NCI-H526 (cell line): ENCODE data around the gene KIAA0825.
A peak's percentile ranks its signal among the peaks of the same experiment; 100 is the strongest.

Source experiments
- DNase-seq, 2 experiments: peaks; one replicate each; lab custom pipeline; 2025; lab: John Stamatoyannopoulos, UW

The KIAA0825 gene

DNA sequence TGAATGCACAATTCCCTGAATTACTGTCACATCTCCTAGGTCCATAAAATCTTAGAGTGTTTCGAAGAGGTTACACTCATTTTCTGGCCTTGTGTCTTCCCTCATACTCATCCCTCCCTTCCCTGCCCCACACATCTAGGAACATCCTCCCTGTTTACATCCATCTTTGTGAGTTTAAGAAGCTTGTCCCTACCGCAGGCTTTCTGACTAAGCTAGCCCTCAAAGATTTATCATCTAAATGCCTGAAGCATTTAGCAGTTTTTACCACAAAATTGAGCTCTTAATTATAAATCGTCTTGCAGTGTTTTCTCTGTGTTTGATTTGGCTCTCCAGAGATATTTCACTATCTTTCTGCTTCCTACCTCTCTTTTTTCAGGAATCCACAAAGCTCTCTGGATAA, 374.8 kb downstream of the KIAA0825 start:
- no peak for DNase-seq

DNA sequence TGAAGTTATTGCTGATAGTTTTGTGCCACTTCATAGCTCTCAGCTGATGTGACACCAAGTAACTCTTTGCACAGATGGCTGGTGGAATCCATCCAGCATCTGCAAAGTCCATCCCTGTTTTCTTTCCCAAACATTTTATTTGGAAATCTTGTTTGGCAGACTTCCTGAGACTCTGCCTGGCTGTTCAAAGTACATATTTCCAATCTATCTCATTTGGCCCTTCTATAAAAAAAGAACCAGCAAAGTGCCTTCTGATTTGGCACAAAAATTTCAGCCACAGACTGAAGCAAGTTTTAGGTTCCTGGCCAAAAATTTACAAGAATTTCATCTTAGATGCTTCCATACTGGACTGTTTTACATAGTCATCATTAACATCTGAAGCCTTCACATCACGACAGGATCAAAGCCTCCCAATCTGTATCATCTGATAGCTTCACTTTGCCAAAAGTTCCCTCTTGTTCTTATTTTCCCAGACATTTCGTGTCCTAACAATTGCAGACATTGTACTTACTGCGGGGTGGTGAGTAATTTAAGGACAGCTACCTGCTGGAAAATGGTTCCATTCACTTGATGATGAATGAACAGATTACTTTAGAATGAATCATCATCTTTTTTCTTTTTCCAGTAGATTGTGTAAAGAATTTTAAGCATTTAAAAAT, 377.3 kb downstream of the KIAA0825 start:
- no peak for DNase-seq

DNA sequence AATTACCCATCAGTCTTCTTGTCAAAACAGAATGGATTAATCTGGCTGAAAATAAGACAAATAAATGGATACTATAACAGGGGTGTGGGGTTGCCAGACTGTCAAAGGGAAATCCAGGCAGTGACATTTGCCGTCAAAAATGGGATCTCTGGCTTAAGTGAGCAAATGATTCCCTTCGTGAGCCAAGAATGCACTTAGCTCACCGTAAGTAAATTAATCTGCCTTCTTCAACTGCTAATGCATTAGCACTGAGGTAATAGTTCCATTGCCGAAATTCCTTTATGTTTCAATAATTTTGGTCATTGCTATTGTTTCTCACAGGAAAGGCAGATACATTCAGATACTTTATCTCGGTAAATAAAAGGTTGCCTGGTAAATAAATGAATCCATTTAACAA, 377.8 kb downstream of the KIAA0825 start:
- DNase-seq = no peak

DNA sequence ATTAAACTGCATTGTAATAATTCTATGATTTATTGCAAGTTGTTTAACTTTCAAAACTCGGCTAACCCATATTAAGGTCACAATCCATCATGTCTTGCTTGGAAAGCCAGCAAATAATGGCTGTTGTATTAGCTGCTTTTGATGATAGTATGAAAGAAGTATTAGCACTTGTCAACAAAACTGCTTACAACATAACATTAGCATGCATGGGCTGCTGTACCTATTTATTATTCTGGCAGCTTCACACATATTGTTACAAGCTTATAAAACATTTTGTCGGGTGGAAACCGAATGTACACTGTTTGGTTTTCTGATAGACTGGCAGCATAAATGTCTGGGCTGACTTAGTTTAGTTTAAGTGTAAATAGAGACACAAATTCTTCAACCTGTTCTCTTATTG, 378.3 kb downstream of the KIAA0825 start:
- no peak for DNase-seq

DNA sequence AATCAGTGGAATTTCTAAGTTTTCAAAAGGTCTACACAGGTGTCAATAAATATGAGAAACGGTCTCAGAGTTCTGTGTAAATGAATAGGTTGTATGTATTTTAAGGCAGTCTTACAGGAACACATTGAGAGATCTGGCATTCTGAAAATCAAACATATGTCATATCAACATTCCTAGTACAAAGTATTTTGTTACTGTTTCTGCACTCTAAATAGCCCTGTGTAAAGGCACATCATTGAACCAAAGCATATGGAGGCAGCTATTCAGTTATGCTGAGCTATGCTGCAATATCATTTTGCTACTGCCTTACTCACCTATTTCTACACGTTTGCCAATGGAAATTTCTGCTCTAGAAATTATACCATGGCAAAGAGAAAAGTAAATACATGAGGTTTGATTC, 379.1 kb downstream of the KIAA0825 start:
- DNase-seq = no peak

DNA sequence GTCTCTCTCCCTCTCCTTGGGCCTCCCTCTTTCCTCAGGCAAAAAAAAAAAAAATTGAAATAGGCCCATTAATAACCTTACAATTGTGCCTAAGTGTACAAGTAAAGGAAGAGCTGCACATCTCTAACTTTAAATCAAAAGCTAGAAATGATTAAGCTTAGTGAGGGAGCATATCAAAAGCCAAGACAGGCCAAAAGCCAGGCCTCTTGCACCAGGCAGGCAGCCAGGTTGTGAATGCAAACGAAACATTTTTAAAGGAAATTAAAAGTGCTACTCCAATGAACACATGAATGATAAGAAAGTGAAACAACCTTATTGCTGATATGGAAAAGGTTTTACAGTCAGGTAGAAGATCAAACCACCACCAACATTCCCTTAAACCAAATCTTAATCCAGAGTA, 383.4 kb downstream of the KIAA0825 start:
- DNase-seq = no peak

DNA sequence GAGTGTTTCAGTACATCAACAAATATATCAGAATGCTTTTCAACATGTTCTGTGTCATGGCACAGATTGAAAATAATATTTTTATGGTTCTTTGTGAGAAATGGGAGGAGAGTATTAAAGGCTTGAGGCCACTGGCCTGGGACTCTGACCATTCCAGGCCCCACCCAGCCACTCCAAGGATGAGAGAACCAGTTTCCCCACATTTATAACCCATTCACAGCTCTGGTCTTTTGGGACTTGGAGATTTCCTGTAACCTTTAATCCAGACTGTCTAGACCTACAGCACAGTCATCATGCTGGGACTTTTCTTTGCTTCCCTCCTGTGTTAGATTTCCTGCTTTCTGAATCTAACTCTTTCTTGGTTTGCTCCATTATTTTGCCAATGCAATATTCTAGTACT, 389.6 kb downstream of the KIAA0825 start:
- no peak for DNase-seq

DNA sequence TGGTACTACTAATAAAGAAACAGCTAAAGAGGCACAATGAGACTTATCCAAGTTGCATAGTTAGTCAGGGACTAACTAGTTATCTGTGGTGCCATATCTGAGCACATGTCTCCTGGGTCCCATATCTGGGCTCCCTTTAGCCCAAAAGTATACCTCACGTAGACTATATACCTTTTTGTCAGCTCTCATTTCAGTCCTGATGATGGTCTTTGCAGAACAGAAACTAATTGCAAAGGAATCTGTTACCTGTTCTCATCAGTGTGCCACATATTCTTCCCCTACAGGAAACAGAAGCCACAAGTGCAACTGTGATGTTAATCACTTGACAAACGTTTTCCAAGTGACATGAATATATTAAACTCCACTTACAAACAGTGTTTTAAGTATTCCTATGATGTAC, 395.2 kb downstream of the KIAA0825 start:
- DNase-seq = no peak

DNA sequence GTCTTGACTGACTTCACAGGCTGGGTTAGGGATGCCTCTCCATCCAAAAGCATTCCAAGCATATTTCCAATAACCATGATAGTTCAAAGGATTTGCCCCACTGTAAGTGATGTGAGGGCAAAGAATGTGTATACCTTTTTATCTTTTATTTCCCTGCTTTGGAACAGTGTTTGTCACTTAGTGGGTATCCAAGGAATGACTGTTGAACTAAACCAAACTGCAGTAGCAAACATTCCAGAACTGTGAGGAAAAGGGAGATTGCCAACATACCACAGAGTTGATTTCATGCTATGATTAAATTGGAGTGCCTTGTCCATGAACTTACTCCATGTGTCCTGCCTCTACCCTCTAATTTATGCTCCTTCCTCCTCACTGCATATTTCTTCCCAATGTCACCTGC, 400.0 kb downstream of the KIAA0825 start:
- DNase-seq = no peak

DNA sequence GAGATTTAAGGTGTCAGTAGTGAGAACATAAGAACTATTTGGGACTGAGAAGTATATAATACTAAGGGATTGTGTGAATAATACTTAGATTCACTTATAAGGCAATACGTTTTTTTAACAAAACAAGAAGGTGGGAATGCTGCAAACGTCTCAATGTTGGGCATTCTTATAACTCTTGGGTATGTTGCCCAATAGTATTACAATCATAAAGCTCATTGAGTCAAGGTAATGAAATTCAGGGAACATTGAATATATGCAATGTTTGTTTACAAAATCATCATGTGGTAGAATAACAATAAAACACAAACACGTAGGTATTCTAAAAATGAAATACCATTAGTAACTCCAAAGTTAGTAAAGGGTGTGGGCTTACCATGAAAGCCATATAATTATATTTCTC, 400.7 kb downstream of the KIAA0825 start:
- no peak for DNase-seq

DNA sequence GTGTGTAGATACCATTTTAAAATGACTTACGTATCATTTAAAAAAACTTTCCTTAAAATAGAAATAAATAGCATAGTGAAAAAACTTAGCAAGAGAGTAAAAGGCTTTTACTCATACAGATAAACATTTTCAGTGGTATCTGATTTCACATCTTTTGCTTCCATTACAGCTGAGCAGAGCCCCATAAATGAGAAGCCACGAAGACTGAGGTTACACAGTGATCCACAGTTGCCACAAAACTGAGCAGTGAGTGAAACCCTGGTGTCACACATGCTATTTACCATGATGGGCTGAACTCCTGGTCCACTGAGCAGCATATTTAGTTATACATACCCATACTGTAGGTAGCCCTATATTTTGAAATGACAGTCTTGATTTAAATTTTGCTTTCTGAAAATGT, 401.2 kb downstream of the KIAA0825 start:
- DNase-seq = no peak

DNA sequence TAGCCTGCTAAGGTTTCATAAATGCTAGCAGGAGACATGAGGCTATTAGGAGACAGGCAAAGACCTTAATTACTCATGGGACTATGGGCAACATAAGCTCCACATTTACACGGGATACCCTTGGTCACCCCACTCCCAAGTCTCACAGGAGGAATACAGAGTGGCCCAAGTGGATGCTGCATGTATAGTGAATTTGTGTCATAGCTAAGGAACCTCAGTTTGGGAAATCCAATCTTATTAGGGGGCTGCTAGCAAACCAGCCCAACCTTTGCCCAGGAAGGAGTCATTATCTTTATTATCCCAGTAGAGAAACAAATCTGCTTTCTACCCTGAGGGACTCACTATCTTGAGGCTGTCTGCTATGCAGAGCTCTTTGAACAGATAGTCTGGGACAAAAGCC, 405.9 kb downstream of the KIAA0825 start:
- DNase-seq = no peak

DNA sequence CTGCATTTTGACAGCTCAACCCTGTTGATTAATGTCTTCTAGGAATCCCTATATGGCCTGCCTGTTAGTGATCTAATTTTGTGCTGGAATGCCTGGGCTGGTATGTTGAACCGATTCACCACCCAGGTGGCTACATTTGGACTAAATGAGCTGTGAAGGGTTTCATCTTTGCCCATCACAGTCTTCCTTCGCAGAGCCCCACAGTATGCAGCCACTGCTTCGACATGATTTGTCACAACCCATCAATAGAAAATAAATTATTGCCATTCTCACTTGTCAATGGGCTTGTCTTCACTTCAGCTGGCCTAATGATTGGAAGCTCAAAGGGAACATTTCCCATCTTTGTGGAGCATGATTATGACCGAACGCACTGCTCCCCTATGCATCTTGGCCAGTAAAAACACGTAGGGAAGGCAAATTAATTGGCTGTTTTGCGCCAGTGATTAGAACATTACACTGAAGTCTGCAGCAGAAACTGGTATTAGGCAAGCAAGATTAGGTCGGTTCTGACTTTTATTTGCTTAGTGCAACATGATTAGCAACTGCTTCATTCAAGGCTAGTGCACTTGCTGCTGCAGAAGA, 408.5 kb downstream of the KIAA0825 start:
- no peak for DNase-seq

DNA sequence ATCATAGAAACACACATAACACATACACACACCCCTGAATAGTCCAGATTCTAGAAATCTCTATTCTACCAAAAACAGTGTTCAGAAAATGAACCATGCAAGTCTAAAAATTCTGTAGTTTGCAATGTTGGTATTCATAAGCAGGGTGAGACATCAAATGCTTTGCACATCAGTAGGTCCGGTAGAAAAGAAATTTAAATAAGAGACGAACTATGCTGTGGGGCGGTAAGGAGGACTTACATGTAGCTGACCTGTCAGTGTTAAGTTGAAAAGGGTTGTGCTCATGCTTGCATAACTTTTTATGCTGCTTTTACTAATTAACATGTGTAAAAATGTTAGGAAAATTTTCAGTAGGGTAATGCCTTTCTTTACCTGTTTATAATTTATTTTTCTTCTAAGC, 409.1 kb downstream of the KIAA0825 start:
- no peak for DNase-seq

DNA sequence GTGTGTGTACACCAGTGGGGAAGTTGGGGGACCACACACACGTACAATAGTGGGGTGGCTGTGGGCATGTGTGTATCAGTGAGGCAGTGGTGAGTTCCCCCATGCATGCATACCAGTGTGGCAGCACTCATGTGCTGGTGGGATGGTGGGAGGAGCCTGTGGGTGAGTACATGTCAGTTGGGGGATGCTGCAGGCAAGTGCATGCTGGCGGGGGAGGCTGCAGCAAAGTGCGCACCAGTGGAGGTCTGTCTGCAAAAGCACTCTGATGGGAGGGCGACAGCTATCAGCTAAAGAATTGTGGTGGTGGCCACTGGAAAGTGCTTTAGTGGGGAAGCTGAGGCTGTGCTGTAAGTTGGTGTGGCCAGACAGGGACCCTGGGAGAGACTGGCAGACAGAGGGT, 418.8 kb downstream of the KIAA0825 start:
- no peak for DNase-seq

DNA sequence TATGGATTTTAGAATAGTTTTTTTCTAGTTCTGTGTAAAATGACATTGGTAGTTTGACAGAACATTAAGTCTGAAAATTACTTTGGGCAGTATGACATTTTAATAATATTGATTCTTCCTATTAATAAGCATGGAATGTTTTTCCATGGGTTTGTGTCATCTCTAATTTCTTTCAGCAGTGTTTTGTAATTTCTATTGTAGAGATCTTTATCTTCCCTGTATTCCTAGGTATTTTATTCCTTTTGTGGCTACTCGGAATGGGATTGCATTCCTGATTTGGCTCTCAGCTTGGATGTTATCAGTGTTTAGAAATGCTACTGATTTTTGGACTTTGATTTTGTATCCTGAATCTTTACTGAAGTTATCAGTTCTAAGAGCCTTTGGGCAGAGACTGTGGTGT, 420.4 kb downstream of the KIAA0825 start:
- no peak for DNase-seq

DNA sequence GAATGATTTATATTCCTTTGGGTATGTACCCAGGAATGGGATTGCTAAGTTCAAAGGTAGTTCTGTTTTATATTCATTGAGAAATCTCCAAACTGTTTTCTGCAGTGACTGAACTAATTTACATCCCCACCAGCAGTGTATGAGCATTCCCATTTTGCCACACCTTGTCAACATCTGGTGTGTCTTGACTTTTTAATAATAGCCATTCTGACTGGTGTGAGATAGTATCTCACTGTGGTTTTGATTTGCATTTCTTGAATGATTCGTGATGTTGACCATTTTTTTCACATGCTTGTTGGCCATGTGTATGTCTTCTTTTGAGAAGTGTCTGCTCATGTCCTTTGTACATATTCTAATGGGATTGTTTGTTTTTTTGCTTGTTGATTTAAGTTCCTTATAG, 421.5 kb downstream of the KIAA0825 start:
- peak; percentile 22 to 23 for DNase-seq

DNA sequence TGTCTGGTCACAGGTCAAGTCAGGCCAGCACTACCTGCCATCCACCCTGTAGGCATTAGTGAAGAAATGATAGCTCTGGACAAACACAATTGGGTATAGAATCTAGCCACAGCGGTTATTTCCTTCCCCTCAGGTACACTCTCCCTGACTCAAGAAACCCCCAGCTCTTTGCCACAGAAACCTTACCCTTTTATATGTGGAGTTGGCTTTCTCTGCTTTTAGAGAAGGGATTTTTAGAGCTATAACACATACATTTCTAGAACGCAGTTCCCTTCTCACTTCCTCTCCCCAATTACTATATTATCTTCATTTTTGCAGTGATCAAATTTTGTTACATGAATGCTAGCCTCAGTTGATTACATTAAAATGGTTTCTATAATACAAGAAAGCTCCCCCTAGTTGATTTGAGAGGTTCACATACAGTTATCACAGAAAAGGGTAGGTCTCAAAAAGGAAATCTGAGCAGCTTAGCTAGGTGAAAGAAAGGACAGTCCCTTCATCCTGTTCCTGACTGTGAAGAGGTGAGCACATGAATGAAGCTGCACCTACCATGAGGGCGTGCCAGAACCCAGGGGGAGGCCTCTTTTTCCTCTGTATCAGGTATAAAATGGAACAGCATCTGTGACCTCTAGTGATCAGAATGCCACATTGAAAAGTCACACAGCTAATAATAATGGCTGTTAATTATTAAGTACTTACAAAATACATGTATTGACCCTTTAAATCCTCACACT, 425.6 kb downstream of the KIAA0825 start:
- DNase-seq = no peak

DNA sequence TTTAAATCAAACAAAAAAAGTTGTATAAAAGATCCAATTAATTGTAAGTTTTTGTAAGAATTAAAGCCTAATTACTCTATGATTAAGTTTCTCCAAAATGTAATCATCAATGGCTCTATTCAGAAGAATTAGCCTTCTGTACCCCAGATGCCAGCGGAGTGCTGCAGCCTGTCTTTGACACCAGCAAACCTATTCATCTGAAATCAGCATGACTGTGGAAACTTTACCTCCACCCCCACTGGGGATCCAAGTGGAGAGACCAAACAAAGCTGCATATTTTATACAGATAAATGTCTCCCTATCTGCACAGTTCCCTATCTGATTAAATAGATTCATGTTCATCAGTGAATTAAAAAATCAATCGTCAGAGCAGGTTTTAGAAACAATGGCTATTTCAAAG, 426.8 kb downstream of the KIAA0825 start:
- DNase-seq = no peak

DNA sequence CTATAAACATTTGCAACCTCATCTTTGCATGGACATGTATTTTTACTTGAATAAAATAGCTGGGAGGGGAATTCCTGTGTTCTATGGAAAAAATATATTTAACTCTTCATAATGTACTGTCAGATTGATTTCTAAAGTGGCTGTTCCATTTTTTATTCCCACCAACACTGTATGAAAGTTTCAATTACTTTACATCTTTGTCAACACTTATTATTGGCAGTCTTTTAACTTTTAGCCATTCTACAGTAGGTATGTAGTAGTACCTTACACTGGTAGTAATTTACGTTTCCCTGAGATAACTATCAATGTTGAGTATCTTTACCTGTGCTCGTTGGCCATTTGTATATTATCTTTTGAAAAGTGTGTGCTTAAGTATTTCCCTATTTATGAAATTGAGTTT, 429.7 kb downstream of the KIAA0825 start:
- DNase-seq = no peak

DNA sequence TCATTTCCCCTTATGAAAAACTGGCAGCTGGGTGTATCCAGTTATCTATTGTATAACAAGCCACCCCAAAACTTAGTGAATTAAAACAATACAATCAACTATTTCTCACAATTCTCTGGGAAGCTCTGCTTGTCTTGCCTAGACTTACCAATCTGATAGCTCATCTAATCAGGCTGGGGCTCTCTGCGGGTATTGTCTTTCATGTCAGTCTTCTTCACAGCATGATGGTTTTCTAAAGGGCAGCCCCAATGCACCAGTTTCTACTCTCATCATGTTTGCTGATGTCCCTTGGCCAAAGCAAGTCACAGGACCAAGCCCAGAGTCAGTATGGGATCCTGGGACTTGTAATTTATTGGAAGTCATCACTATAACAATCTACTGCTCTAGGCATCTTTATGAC, 433.5 kb downstream of the KIAA0825 start:
- no peak for DNase-seq

DNA sequence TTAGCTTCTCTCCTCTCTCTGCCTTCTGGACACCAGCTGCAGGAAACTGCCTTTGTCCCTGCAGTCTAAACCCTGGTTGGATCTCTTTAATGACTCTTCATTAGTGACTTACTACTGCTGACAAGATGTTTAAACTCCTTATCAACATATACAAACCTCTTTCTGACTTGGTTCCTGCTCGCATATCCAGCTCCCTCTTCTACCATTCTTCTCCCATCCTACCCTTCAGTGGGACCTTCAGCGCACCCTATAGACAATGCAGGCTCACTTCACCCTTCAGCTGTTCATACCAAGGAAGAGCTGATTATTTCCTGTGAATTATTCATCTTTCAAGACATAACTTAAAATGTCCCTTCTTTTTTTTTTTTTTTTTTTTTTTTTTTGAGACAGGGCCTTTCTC, 436.5 kb downstream of the KIAA0825 start:
- peak in 1 of 2 experiments; percentile 15 for DNase-seq

DNA sequence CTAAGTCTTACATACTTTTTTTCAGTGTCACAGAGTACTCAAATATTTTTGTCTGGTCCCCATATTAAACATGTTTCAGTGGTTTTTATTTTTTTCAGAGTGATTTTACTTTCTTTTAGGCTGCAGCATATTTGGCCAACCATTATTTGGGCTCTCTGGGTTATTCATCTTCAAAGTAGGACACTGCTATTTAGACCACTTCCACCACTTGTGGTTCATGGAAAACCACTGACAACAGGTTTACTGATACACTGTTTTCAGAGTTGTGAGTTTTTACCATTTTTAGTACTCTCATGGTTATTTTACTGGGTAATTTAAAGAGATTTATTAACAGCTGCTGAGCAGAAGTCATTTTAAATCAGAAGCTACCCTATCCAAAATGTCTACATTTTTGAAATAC, 437.6 kb downstream of the KIAA0825 start:
- no peak for DNase-seq

DNA sequence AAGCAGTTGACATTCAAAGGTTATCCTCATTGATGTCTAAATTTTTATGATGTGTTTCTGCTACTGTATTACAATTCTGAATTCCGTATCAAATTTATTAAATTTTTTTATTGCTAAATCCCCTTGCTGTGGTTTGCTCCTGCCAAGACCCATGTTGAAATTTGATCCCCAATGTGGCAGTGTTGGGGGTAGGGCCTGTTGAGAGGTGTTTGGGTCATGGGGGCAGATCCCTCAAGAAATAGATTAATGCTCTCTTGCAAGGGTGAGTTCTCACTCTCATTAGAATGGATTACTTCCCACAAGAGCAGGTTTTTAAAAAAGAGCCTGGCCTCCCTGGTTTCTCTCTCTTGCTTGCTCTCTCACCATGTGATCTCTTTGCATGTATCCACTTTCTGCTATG, 442.5 kb downstream of the KIAA0825 start:
- DNase-seq = no peak
